NCI-H146 treated with DMSO at 0.1 percent for 48 hours (cell line): Measurements from ENCODE around the gene PRIMPOL.
"Not testable (repeated sequence)": the region's sequence is repeated elsewhere in the genome, so short reads cannot be mapped to it uniquely, and the experiment has no call there.

Experiments
- DNase-seq: peaks from one replicate; lab custom pipeline; 2025; ENCODE audit not compliant: unreplicated experiment; lab: John Stamatoyannopoulos, UW

Gene PRIMPOL

DNA sequence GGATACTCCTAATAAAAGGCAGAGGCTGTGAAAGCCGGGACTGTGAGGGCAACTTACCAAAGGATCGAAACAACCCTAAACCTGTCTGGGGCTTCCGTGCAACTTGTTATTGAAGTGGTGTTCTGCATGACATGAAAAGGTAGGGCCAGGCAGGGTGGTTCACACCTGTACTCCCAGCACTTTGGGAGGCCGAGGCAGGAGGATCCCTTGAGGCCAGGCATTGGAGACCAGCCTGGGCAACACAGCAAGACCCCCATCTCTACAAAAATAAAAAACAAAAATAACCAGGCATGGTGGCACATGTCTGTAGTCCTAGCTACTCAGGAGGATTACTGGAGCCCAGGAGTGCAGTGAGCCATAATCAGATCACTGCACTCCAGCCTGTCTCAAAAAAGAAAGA, 12.6 kb upstream of the PRIMPOL start:
- DNase-seq: no peak

DNA sequence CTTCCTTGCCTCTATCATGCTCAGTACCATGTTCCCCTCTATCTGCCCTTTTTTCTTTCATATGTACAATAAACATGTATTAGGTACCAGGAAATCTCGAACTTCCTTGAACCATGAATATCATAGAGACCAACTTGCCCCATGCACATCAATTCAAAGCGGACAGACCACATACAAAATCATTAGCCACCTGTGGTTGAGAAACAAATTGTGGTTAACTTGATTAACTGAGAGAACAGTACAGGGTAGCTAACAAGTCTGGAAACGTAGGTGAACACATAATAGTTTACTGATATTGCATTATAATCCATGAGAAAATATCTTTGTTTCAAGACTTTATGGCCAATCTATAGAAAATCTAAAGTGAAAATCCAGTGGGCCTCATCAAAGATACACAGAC, 8.5 kb upstream of the PRIMPOL start:
- DNase-seq: no peak

DNA sequence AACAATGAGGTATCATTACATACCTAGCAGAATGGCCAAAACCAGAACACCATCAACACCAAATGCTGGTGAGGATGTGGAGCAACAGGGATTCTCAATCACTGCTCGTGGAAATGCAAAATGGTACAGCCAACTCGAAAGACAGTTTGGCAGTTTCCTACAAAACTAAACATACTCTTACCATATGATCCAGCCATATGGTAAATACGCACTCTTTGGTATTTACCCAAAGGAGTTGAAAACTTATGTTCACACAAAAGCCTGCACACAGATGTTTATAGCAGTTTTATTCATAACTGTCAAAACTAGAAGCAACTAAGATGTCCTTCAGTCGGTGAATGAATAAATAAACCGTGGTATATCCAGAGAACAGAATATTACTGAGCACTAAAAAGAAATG, 8.1 kb upstream of the PRIMPOL start:
- DNase-seq: no peak

DNA sequence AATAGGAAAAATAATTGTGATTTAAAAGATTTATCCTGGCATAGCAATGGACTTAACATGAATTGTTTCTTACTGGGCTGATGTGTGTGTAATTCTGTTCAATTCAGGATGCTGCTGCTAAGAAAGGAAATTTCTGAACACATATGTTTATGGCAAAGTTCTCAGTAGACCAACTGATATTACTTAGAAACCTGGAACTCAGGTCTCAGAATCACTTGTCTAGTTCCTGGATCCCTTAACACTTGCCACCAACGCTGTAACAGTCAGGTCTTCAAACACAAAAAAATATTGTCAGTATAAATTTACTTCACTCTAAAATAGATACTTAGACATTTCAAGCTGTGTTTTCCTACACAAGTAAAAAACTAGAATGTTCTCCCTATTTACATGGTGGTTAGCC, 5.8 kb upstream of the PRIMPOL start:
- DNase-seq: no peak

DNA sequence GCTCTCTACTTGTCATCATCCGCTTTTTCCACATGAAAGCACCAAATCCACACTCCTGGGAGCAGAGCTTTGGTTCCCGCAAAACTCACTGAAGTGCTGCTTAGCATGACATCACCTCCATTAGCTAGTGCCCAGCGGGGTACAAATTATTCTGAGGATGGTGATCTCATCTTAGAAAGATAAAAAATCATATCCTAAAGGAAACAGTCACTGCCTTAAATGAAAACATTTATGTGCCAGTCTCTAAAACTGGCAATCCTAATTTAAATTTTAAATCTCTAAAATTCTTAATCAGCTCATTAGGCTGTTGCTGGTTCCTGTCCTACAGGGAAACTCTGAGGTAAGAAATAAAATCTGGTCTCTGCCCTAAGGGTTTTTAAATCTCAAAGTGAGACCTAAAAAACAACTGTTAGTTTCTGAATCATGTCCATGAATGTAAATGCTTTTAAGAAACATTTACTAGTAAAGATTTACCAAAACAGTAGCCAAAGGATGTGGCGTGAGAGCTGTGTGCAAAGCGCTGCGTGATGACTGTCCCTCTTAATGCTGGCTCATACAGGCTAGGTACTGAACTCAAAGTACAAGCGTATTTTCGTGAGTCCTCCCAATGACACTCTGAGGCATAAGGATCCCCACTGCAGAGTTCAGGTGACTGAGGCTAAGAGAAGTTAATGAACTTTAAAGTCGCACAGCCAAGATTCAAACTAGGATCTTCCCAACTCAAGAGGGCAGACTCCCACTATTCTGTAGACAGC, 4.8 kb upstream of the PRIMPOL start:
- DNase-seq: no peak

DNA sequence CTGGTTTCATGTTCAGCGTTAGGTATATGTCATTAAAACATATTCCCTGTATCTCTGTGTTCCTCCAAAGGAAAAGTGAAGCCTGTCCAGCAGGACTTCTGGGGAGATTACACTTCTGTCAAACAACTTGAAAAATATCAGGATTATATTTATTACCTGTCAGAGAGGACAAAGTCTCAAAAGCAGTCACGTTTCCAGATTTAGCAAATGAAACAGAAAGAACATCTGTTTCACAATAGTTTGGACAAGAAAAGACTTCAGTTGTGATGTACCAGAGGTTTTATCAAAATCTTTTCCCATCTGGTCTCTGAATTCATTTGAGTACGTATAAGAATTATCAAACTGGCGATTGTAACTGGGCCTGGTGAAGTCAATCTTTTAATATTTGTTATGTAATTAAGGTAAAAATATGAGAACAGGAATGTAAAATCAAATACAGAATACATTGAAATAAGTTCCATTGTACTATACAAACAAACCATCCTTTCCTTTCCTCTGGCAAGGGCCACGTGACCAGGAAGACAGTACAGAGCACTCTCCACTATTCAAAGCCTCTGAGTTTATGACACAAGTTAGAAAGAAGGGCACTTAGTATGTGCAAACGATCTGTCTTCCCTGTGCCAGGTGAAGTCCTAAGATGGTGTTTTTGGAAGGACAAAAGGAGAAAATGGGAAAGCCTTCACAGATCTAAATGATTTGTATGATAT, 3.5 kb upstream of the PRIMPOL start:
- DNase-seq: no peak

DNA sequence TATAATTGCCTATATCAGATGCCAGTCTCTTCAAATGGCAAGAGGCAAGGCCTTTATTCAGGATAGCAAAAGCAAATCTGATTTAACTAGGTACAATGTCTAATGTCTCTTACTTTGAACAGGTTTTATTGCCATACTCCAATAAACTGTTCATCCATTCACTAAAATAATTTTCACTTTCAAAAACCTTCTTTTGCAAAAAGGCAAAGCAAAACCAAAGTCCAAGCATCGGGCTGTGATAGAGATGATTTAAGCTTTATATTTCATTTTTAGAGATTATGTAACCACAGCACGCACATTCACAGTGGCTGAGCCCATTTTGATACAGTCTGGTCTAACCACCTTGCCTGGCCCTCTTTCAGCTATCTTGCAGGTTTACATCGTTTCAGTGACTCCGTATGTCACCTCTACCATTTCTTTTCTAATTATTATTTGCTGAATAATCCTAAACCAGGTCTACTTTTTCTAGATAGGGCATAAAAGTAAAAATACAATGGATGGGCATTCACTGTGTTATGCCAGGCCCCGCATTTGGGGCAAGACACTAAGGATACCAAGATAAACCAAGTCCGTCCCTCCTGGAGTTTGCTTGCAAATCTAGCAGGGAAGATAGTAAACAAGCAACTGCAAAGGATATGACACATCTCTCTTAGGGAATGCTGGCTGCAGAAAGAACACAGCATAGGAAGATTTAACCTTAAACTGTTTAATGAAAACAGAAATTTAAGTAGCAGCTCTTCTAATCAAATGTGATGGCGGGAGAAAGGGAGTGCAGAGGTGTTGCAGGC, 2.1 kb upstream of the PRIMPOL start:
- DNase-seq: no peak

DNA sequence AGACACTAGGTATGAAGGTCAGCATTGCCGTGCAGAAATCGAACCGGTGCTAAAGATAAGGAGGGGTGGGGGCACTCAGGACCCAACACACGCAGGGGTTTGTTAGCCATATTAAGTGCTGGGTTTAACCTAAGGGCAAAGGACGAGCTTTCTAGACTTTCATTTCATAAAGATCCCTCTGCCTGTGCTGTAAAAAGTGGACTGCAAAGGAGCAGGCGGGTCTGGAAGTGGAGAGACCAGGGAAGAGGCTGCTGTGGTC, 1.6 kb upstream of the PRIMPOL start:
- DNase-seq: no peak

DNA sequence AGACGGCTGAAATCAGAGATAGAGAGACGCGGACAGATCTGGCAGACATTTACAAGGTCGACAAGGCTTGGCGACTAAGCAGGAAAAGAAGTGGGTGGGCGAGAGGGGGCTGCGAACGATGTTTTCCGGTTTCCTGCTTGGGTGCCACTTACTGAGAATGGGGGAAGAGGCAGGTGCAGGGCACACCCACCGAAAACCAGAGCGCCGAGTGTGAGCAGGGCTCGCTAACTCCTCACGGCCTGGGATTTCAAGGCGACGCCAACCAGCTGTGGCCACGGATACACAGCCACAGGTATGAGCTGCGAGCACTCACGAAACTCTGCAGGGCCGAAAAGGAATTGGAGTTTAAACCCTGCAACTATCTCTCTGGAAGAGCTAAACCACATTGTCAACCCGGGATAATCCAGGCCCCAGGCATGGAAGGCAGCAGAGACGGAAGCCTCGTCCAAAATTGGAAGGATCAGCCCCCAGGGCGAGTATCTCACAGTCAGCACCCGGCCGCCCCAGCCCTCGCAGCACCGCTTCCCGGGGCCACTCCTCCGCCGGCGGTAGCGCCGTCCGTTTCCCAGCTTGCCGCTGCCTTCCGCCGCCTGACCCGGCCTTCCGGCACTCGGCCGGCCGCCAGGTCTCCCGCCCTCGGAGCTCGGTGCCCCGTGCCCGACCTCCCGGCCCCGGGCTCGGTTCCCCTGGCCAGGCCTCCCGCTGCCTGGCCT, 1.1 kb upstream of the PRIMPOL start:
- DNase-seq: no peak

DNA sequence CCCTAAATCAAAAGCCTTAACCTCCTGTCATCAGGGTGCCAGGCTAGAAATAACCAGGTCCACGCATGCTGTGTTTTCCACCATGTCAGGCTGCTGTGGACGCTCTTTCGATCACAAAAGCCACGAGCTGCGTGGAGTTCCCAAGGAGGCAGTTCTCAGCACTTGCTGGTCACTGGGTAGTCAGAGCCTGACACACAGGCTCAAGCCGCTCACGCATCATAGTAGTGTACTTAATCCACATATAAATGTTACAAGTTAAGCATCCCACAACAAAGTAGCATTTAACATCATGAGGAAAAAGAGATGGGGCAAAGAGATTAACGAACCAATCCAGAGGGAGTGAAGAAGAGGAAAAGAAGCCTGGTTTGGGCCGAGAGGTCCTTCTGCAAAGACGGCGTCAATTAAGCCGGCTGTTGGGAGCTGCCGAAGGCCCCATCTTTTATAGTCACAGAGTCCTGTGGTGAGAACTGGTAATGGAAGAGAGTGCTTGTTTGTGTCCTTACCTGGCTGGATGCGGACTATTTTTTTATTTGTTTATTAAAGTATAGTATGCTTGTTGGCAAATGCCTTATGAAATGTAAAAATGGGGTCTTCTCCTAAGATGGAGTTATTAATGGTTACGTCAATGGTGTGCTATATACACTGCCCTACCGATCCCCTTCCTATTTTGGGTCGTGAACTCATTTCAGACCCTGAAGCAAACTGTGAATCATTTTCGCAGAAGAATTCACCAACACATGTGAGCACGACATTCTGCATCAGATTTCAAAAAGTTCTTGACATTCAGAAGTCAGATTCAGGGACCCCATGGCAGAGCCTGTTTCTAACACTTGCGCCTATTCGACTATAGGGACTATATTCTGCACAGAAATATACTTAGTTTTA, 675 bp downstream of the PRIMPOL start:
- DNase-seq: no peak

DNA sequence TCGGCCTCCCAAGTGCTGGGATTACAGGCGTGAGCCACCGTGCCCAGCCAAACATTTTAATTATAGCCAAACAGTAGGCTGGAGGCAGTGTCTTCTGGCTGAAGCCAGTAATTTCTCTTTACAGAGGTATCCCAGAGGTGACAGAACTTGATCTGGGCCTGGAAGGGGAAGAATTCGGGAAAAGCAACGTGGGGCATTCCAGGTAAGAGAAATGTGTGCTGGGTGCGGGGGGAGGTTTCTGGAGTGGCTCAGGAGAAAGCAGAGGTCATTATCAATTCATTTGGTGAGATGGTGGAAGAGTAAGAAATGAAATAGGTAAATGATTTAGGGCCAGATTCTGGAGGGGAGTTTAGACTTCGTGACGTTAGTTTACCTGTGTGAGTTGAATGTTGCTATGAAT, 2.4 kb downstream of the PRIMPOL start:
- DNase-seq: no peak

DNA sequence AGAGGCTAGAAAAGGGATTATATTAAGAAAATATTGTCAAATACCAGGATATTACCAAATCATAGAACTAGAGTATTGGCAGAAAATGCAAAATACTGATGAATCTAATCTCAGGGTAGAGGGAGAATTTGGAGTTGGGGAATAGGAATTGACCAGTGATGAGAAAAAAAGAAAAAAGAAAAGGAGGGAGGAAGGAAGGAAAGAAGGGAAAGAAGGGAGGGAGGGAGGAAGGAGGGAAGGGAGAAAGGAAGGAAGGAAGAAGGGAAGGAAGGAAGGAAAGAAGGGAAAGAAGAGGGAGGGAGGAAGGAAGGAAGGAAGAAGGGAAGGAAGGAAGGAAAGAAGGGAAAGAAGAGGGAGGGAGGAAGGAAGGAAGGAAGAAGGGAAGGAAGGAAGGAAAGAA, 3.1 kb downstream of the PRIMPOL start:
- DNase-seq: not testable (repeated sequence)

DNA sequence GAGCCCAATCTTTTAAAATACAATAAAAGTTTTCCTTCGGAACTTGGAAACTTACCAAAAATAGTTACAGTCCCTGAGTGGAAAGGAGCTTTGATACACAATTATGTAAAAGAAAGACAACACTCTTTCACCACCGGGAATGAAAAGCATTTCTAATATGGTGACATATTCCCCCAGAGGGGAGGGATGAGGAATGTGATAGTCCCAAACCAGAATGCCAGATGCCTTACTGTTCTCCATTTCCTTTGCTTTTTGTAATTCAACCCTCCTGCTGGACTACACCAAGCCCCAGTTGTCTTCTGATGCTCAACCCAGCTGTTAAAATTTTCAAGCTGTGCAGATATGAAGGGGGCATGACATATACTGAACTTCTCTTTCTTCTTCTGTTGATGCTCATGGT, 4.1 kb downstream of the PRIMPOL start:
- DNase-seq: no peak

DNA sequence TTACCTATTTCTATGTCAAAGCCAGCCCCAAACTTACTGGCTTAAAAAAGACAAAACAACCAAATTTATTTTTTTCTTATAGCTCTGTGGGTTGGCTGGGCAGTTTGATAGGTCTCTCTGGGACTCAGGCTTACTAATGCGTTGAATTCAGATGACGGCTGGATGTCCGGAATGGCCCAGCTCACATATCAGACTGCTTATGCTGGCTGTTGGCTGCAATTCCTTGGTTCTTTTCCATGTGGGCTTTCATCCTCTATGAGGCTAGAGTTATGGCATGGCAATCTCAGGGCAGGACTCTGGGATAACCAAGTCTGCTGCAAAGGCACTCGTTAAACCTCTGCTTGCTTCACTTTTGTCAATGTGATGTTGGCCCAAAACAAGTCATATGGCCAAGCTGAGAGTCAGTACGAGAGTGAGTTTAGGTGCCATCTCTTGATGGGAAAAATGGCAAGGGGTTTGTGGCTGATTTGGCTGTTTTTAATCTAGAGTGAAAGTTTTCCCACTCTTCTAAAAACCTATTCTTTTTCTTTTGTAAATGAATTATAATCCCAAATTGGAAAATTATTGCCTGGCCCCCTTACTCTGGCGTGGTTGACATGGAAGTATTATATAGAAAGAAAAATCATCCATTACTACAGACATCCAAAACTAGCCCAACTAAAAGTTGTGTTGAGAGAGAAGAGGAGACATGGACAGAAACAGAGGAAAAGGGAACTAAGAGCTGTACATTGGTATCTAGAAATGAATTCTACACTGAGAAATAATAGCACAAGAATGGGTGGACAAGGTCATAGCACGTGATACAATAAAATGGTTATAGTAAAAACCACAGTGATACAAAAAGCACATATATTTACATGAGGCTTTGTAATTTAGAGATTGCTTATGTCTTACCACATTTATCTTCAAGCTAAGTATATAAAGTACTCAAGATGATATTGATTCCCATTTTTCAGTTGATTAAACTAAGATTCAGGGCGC, 6.6 kb downstream of the PRIMPOL start:
- DNase-seq: no peak

DNA sequence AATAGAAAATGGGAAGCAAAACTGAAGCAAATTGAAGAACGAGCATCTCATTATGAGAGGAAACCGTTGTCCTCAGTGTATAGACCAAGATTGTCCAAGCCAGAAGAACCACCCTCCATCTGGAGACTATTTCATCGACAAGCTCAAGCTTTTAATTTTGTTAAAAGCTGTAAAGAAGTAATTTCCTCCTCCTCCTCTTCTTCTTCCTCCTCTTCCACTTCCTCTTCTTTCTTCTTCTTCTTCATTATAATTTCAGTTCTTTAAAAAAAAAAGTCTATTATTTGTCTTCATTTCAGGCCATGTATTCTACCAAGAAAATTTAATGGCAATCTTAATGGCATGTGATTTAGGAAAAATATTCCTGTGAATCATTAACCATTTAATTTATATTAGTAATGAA, 7.6 kb downstream of the PRIMPOL start:
- DNase-seq: no peak

DNA sequence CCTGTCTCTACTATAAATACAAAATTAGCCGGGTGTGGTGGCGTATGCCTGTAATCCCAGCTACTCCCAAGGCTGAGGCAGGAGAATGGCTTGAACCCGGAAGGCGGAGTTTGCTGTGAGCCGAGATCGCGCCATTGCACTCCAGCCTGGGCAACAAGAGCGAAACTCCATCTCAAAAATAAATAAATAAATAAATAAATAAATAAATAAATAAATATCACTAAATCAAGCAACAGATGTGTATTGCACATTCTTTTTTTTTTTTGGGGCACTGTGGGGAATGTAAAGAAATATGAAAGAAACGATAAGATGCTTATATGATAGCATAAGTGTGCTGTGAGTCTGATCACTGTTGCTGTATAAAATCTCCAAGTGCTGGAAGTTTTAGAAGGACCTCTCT, 8.3 kb downstream of the PRIMPOL start:
- DNase-seq: not testable (repeated sequence)

DNA sequence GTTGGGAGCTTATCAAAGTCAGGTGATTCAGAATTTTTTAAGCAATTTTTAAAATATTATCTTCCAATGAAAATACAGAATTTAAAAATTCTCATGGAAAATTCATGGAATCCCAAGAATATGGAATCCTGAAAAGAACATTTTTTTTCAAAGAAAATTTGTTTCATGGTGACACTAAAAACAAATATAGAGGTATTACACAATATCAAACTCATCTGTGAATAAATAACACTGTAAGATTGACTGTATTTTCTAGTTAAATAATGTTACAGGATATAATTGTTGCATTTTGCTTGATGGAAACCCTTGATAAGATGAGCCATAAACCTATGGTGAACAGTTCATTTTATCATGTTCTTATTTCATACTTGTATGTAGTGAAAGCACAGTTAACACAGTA, 11.4 kb downstream of the PRIMPOL start:
- DNase-seq: no peak

DNA sequence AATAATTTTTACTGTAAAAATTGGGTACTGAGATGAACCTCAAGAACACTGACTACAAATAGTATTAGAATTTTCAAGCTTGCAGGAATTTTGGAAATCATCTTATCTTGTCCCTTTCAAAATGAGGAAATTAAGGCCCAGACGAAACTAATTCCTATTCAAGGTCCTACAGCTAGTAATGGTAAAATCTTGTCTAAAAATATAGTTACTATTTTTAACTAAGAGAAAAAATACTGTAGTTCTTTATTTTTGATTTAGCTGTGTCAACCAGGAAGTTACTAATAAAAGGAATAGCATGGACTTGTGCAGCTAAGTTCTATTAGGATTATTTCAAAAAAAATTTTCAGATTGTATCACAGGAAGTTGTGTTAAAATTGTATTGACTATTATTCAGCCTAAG, 12.7 kb downstream of the PRIMPOL start:
- no peak for DNase-seq

DNA sequence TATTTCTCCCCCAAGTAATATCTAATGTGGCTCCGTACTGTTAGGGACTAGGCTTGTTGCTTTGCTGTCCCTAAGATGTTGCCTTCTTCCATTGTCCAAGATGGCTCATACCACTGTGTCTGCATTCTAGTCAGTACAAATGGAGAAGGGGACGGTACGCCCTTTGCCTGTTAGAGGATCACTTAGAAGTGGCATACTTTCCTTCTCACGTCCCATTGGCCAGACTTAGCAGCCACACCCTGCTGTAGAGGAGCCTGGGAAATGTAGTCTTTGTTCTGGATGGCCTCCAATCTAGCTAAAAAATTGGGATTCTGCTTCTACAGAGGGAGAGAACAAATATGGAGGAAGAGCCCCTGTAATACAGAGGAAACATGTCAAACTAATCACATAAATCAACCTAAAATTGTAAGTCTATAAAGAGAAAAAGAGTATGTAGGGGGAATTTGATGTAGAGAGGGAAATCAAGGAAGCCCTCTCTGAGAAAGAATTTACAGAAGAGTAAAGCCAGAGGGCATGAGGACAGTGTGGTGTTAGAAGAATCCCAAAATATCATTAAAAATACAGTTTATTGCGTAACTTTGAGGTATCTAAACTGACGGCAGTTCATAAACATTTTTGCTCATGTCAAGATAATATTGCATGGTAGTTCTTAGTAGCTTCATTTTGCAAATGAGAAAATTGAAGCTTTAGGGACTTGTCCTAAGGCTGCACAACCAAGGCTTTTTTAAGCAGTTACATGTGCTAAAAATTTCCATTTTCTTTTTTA, 15.1 kb downstream of the PRIMPOL start:
- no peak for DNase-seq
